SK-N-SH treated with all-trans-retinoic acid at 6 μM for 48 hours (cell line): ENCODE measurements around the gene ARMH3.

Experiments
- ATAC-seq: fragments of 200-7000 bp; cut with Tn5 transposase; 3 replicates; pipeline ENCODE4 v1.9.1; 2020; ENCODE audit warnings: mild to moderate bottlenecking, moderate library complexity
- ARNTL ChIP-seq: fragments of 450-650 bp; formaldehyde crosslinking; IDR thresholded peaks from 2 replicates; pipeline ENCODE4 v1.5.0; 2020; ENCODE audit warnings: low read depth, mild to moderate bottlenecking, moderate library complexity, borderline replicate concordance
- BACH2 ChIP-seq: fragments of 250-450 bp; sonication (Bioruptor Pico); IDR thresholded peaks from 2 replicates; pipeline ENCODE4 v1.9.0; 2021; ENCODE audit warnings: mild to moderate bottlenecking, borderline replicate concordance
- CREB5 ChIP-seq: fragments of 250-450 bp; sonication (Bioruptor Pico); IDR thresholded peaks from 2 replicates; pipeline ENCODE4 v1.5.1; 2020; ENCODE audit warnings: low read depth, mild to moderate bottlenecking, moderate library complexity
- CSDC2 ChIP-seq: fragments of 250-450 bp; sonication (Bioruptor Pico); IDR thresholded peaks from 2 replicates; pipeline ENCODE4 v1.5.0; 2020; ENCODE audit warnings: mild to moderate bottlenecking, moderate library complexity
- CSRNP3 ChIP-seq: fragments of 250-450 bp; sonication (Bioruptor Pico); IDR thresholded peaks from 2 replicates; pipeline ENCODE4 v1.5.1; 2021; ENCODE audit warnings: mild to moderate bottlenecking, moderate library complexity
- ESRRG ChIP-seq: fragments of 250-450 bp; sonication (Bioruptor Pico); IDR thresholded peaks from 2 replicates; pipeline ENCODE4 v1.6.1; 2021; ENCODE audit warnings: mild to moderate bottlenecking
- ISL1 ChIP-seq: fragments of 250-450 bp; sonication (Bioruptor Pico); IDR thresholded peaks from 2 replicates; pipeline ENCODE4 v2.1.2; 2022; ENCODE audit warnings: mild to moderate bottlenecking, moderate library complexity
- OSR1 ChIP-seq: fragments of 250-450 bp; sonication (Bioruptor Pico); IDR thresholded peaks from 2 replicates; pipeline ENCODE4 v1.8.0; 2022; ENCODE audit warnings: moderate library complexity, mild to moderate bottlenecking, inconsistent platforms
- PATZ1 ChIP-seq: fragments of 250-450 bp; sonication (Bioruptor Pico); IDR thresholded peaks from 2 replicates; pipeline ENCODE4 v1.8.0; 2020; ENCODE audit warnings: mild to moderate bottlenecking, moderate library complexity, borderline replicate concordance
- PPARA ChIP-seq: fragments of 250-450 bp; sonication (Bioruptor Pico); IDR thresholded peaks from 2 replicates; pipeline ENCODE4 v1.5.0; 2020; ENCODE audit warnings: mild to moderate bottlenecking, borderline replicate concordance
- RARB ChIP-seq: fragments of 250-450 bp; sonication (Bioruptor Pico); IDR thresholded peaks from 2 replicates; pipeline ENCODE4 v1.8.0; 2021; ENCODE audit warnings: mild to moderate bottlenecking, moderate library complexity
- SNAI2 ChIP-seq: fragments of 250-450 bp; sonication (Bioruptor Pico); IDR thresholded peaks from 2 replicates; pipeline ENCODE4 v1.5.0; 2020; ENCODE audit warnings: mild to moderate bottlenecking, moderate library complexity
- TCF4 ChIP-seq: fragments of 250-450 bp; sonication (Bioruptor Pico); IDR thresholded peaks from 2 replicates; pipeline ENCODE4 v1.8.0; 2021; ENCODE audit warnings: mild to moderate bottlenecking, moderate library complexity, borderline replicate concordance
- TOX ChIP-seq: fragments of 250-450 bp; sonication (Bioruptor Pico); IDR thresholded peaks from 2 replicates; pipeline ENCODE4 v1.8.0; 2021; ENCODE audit warnings: mild to moderate bottlenecking, moderate library complexity, borderline replicate concordance
- TSHZ2 ChIP-seq: fragments of 250-450 bp; sonication (Bioruptor Pico); IDR thresholded peaks from 2 replicates; pipeline ENCODE4 v1.5.0; 2020; ENCODE audit warnings: mild to moderate bottlenecking, moderate library complexity
- ZC3H10 ChIP-seq: fragments of 250-450 bp; sonication (Bioruptor Pico); IDR thresholded peaks from 2 replicates; pipeline ENCODE4 v1.5.1; 2021; ENCODE audit warnings: mild to moderate bottlenecking, moderate library complexity
- ZNF565 ChIP-seq: fragments of 450-650 bp; formaldehyde crosslinking; conservative IDR thresholded peaks from 2 replicates; pipeline ENCODE4 v1.5.0; 2020; ENCODE audit warnings: low read depth, mild to moderate bottlenecking, moderate library complexity
- ZNF70 ChIP-seq: fragments of 450-650 bp; formaldehyde crosslinking; IDR thresholded peaks from 2 replicates; pipeline ENCODE4 v1.5.0; 2020; ENCODE audit warnings: mild to moderate bottlenecking, moderate library complexity
- ZNF8 ChIP-seq: fragments of 450-650 bp; formaldehyde crosslinking; IDR thresholded peaks from 2 replicates; pipeline ENCODE4 v1.5.0; 2020; ENCODE audit warnings: mild to moderate bottlenecking, moderate library complexity

The ARMH3 gene

GRCh38 chr10:101902820-101903145 is 153.2 kb downstream of the ARMH3 start:
- TF ChIP-seq CSRNP3 (CRISPR knock-in tag): no peak
- no peak for TF ChIP-seq CSDC2
- TF ChIP-seq, all 23 proteins: peak for 0
- ATAC-seq: no peak

- ATAC-seq: no peak
- TF ChIP-seq ZNF70 (CRISPR knock-in tag): no peak
- no peak for TF ChIP-seq TSHZ2
- TF ChIP-seq PPARA (CRISPR knock-in tag): no peak
- TF ChIP-seq PATZ1: no peak
- no peak for TF ChIP-seq ESRRG (CRISPR knock-in tag)
- no peak for TF ChIP-seq OSR1 (CRISPR knock-in tag)
Observed at GRCh38 chr10:101902032-101902819, 153.7 kb downstream of the ARMH3 start.

- ATAC-seq: no peak
- TF ChIP-seq ESRRG (CRISPR knock-in tag): no peak
- no peak for TF ChIP-seq TOX (CRISPR knock-in tag)
- TF ChIP-seq ZNF8: no peak
- no peak for TF ChIP-seq PATZ1
- no peak for TF ChIP-seq RARB (CRISPR knock-in tag)
- TF ChIP-seq ZC3H10: no peak
- no peak for TF ChIP-seq CSDC2
- no peak for TF ChIP-seq SNAI2
Observed at GRCh38 chr10:101901340-101901739, 154.6 kb downstream of the ARMH3 start.

GRCh38 chr10:101897633-101898032 is 158.3 kb downstream of the ARMH3 start:
- TF ChIP-seq ZNF70 (CRISPR knock-in tag) (no peak), CSDC2 (no peak), ZNF565 (CRISPR knock-in tag) (no peak), CSRNP3 (CRISPR knock-in tag) (no peak), SNAI2 (no peak), ARNTL (CRISPR knock-in tag) (no peak), BACH2 (CRISPR knock-in tag) (no peak), TSHZ2 (no peak), ISL1 (CRISPR knock-in tag) (no peak), TOX (CRISPR knock-in tag) (no peak), OSR1 (CRISPR knock-in tag) (no peak), TCF4 (CRISPR knock-in tag) (no peak), CREB5 (CRISPR knock-in tag) (no peak), PATZ1 (no peak)
- TF ChIP-seq, all 23 proteins: peak for 0
- ATAC-seq: peak; percentile 73
